Neural cell (in vitro differentiated cells): ENCODE measurements around the gene TUBB.

Source experiments
- CTCF ChIP-seq: fragments of 450-650 bp; IDR thresholded peaks from 2 replicates; pipeline ENCODE4 v1.5.1; 2014; ENCODE audit warnings: antibody characterized with exemption, mild to moderate bottlenecking, moderate library complexity; ENCODE audit not compliant: poor library complexity, severe bottlenecking
- EP300 ChIP-seq: fragments of 450-650 bp; conservative IDR thresholded peaks from 2 replicates; pipeline ENCODE4 v1.6.1; 2014; ENCODE audit warnings: antibody characterized with exemption, mild to moderate bottlenecking, moderate library complexity; ENCODE audit not compliant: poor library complexity, severe bottlenecking
- EZH2 ChIP-seq: fragments of 200-600, 300-800 bp; shearing (Covaris generic), sonication (generic); IDR thresholded peaks from 2 replicates; pipeline ENCODE4 v1.6.1; 2014; ENCODE audit warnings: antibody characterized with exemption, low read length, borderline replicate concordance, mild to moderate bottlenecking; ENCODE audit not compliant: insufficient read depth, poor library complexity, severe bottlenecking
- MXI1 ChIP-seq: fragments of 450-650 bp; conservative IDR thresholded peaks from 2 replicates; pipeline ENCODE4 v1.6.1; 2014; ENCODE audit warnings: antibody characterized with exemption, mild to moderate bottlenecking; ENCODE audit not compliant: poor library complexity, severe bottlenecking
- POLR2AphosphoS5 ChIP-seq: IDR thresholded peaks from 2 replicates; pipeline ENCODE4 v1.6.1; 2012
- REST ChIP-seq: IDR thresholded peaks from 2 replicates; pipeline ENCODE4 v1.6.1; 2012; ENCODE audit warnings: borderline replicate concordance
- TAF1 ChIP-seq: IDR thresholded peaks from 2 replicates; pipeline ENCODE4 v1.6.1; 2012; ENCODE audit warnings: low read depth

- peak; percentile 81 for TF ChIP-seq CTCF
- no peak for TF ChIP-seq EP300
- no peak for TF ChIP-seq EZH2
- no peak for TF ChIP-seq REST
- no peak for TF ChIP-seq MXI1
- TF ChIP-seq TAF1: no peak
- TF ChIP-seq POLR2AphosphoS5: no peak
Measured at GRCh38 chr6:30678964-30679726, 41.0 kb upstream of the TUBB start.
